HEK293T (cell line): ENCODE data around the gene TRIM75.

Experiments
- CTCF ChIA-PET: fragments of 350-600 bp; formaldehyde crosslinking; extraction: SDS; loops from one replicate; lab custom pipeline; 2021; ENCODE audit warnings: antibody characterized with exemption, inconsistent platforms; lab: Yijun Ruan, JAX
- POLR2A ChIA-PET: fragments of 350-600 bp; formaldehyde crosslinking; extraction: SDS; loops from one replicate; lab custom pipeline; 2020; ENCODE audit warnings: antibody characterized with exemption, inconsistent platforms; lab: Yijun Ruan, JAX
- DNase-seq: peaks from one replicate; pipeline ENCODE4 v3.0.0; 2012; ENCODE audit warnings: mixed read lengths; ENCODE audit errors: extremely low spot score
- ARNT ChIP-seq: fragments of 450-650 bp; IDR thresholded peaks from 2 replicates; pipeline ENCODE4 v1.6.1; 2017; ENCODE audit warnings: mild to moderate bottlenecking
- BHLHE40 ChIP-seq: fragments of 450-650 bp; IDR thresholded peaks from 2 replicates; pipeline ENCODE4 v1.6.1; 2016; ENCODE audit warnings: mild to moderate bottlenecking, moderate library complexity, borderline replicate concordance
- CTBP1 ChIP-seq: fragments of 450-650 bp; IDR thresholded peaks from 2 replicates; pipeline ENCODE4 v1.6.1; 2016; ENCODE audit warnings: borderline replicate concordance
- ELF4 ChIP-seq: fragments of 450-650 bp; IDR thresholded peaks from 2 replicates; pipeline ENCODE4 v1.6.1; 2017; ENCODE audit warnings: antibody characterized with exemption
- FOXA1 ChIP-seq: fragments of 450-650 bp; IDR thresholded peaks from 2 replicates; pipeline ENCODE4 v1.6.1; 2016; ENCODE audit warnings: mild to moderate bottlenecking
- FOXK2 ChIP-seq: fragments of 450-650 bp; IDR thresholded peaks from 2 replicates; pipeline ENCODE4 v1.6.1; 2016; ENCODE audit warnings: mild to moderate bottlenecking
- FOXM1 ChIP-seq: fragments of 450-650 bp; IDR thresholded peaks from 2 replicates; pipeline ENCODE4 v1.6.1; 2017; ENCODE audit warnings: mild to moderate bottlenecking, borderline replicate concordance
- HDGF ChIP-seq: fragments of 450-650 bp; IDR thresholded peaks from 2 replicates; pipeline ENCODE4 v1.6.1; 2017; ENCODE audit warnings: antibody characterized with exemption, borderline replicate concordance
- L3MBTL2 ChIP-seq: fragments of 450-650 bp; conservative IDR thresholded peaks from 2 replicates; pipeline ENCODE4 v1.6.1; 2016; ENCODE audit warnings: mild to moderate bottlenecking
- LEF1 ChIP-seq: fragments of 450-650 bp; IDR thresholded peaks from 2 replicates; pipeline ENCODE4 v1.6.1; 2017; ENCODE audit warnings: mild to moderate bottlenecking, borderline replicate concordance
- NFRKB ChIP-seq: fragments of 450-650 bp; IDR thresholded peaks from 2 replicates; pipeline ENCODE4 v1.6.1; 2016; ENCODE audit warnings: mild to moderate bottlenecking, moderate library complexity
- PKNOX1 ChIP-seq: fragments of 450-650 bp; IDR thresholded peaks from 2 replicates; pipeline ENCODE4 v1.6.1; 2016
- SP1 ChIP-seq: fragments of 450-650 bp; IDR thresholded peaks from 2 replicates; pipeline ENCODE4 v1.6.1; 2017
- SUZ12 ChIP-seq: fragments of 450-650 bp; IDR thresholded peaks from 2 replicates; pipeline ENCODE4 v1.6.1; 2016; ENCODE audit warnings: mild to moderate bottlenecking
- TARDBP ChIP-seq: fragments of 450-650 bp; IDR thresholded peaks from 2 replicates; pipeline ENCODE4 v1.6.1; 2016
- ZNF384 ChIP-seq: fragments of 450-650 bp; IDR thresholded peaks from 2 replicates; pipeline ENCODE4 v1.6.1; 2016

Gene TRIM75

GRCh38 chr4:165053645-165054044, at the start of gene TRIM75:
TRIM75 (plus strand) TSS chr4:165053866; CDS start chr4:165059148, 5,282 bp downstream.
- ChIA-PET POLR2A (no interaction called here), CTCF (no interaction called here)
- no peak for DNase-seq
- no peak for TF ChIP-seq HDGF
- no peak for TF ChIP-seq LEF1
- TF ChIP-seq SP1 = no peak
- TF ChIP-seq NFRKB = no peak
- TF ChIP-seq ELF4 = no peak
- TF ChIP-seq SUZ12 = no peak
- TF ChIP-seq FOXK2 = no peak
- no peak for TF ChIP-seq ARNT
- TF ChIP-seq CTBP1 = no peak
- no peak for TF ChIP-seq PKNOX1
- TF ChIP-seq L3MBTL2 = no peak
- TF ChIP-seq BHLHE40 = no peak
- TF ChIP-seq FOXM1 = no peak
- TF ChIP-seq FOXA1 = no peak
- no peak for TF ChIP-seq TARDBP
- TF ChIP-seq ZNF384 = no peak

GRCh38 chr4:165005352-165005925, 48.2 kb upstream of the TRIM75 start:
- ChIA-PET POLR2A (no interaction called here), CTCF (no interaction called here)
- TF ChIP-seq ARNT = no peak
- TF ChIP-seq FOXA1 = no peak
- TF ChIP-seq CTBP1 = no peak
- TF ChIP-seq ZNF384 = no peak
- no peak for TF ChIP-seq BHLHE40
- TF ChIP-seq SUZ12 = no peak
- TF ChIP-seq L3MBTL2 = no peak
- no peak for TF ChIP-seq TARDBP
- no peak for TF ChIP-seq HDGF
- TF ChIP-seq LEF1 = no peak
- DNase-seq = no peak

- TF ChIP-seq FOXM1 (no peak), FOXK2 (no peak), L3MBTL2 (no peak; the same call in 1 of the 2 replicates), PKNOX1 (no peak), HDGF (no peak), SP1 (no peak), FOXA1 (no peak), ELF4 (no peak), SUZ12 (no peak), BHLHE40 (no peak), NFRKB (no peak), ARNT (no peak), ZNF384 (no peak), TARDBP (no peak), CTBP1 (no peak), LEF1 (no peak)
- ChIA-PET POLR2A (no interaction called here), CTCF (interaction anchor here (0.7 kb wide), 1 partner anchor 1521 kb away, joined by 3 read pairs; no protein-coding TSS in a partner anchor)
- no peak for DNase-seq
These were observed 47.2 kb upstream of the TRIM75 start for GRCh38 chr4:165006456-165006855.

GRCh38 chr4:165006886-165007285, 46.8 kb upstream of the TRIM75 start:
- ChIA-PET POLR2A (no interaction called here), CTCF (no interaction called here)
- DNase-seq = no peak
- TF ChIP-seq FOXM1 (no peak), PKNOX1 (no peak), SUZ12 (no peak), FOXA1 (no peak), SP1 (no peak), ELF4 (no peak), NFRKB (no peak), L3MBTL2 (no peak), CTBP1 (no peak), TARDBP (no peak)

GRCh38 chr4:165009493-165010227, 44.0 kb upstream of the TRIM75 start:
- POLR2A ChIA-PET = no interaction called here
- CTCF ChIA-PET = no interaction called here

More at GRCh38 chr4:165009493-165010227, 44.0 kb upstream of the TRIM75 start:
- no peak for TF ChIP-seq HDGF
- TF ChIP-seq FOXM1 = no peak
- TF ChIP-seq TARDBP = no peak
- no peak for TF ChIP-seq L3MBTL2
- no peak for TF ChIP-seq ZNF384
- no peak for TF ChIP-seq SP1
- no peak for TF ChIP-seq BHLHE40
- no peak for TF ChIP-seq ELF4
- TF ChIP-seq FOXA1 = no peak
- no peak for TF ChIP-seq SUZ12
- TF ChIP-seq CTBP1 = no peak
- TF ChIP-seq PKNOX1 = no peak
- DNase-seq = no peak
